ENCODE results near the gene CENPK. TPM values are rescaled to one million over a fixed set of nuclear protein-coding genes. Genes with fewer than 3 reads are reported as not detected.

Gene CENPK
- total and polyA plus RNA-seq, 2 of the 8 experiments (the other 6 are each of a cell fraction or from before 2014, with no cell fraction given), result 13.3 to 50.9 TPM

GRCh38 chr5:65544473-65544872 is 18.5 kb downstream of the CENPK start:
- ChIA-PET CTCF (ENCODE audit: partially characterized antibody) (no interaction called here), POLR2A (ENCODE audit: partially characterized antibody) (interaction anchor here (1.7 kb wide), 1 partner anchor 9 kb away, joined by 4 read pairs; no protein-coding TSS in a partner anchor)
- FAIRE-seq (no peak), DNase-seq (ENCODE audit: low read depth in 1 of 2, low spot score in 2 of 2) (no peak)
- Histone ChIP-seq H4K91ac (replicated peaks; ENCODE audit: insufficient read length, low read length) (no peak overlapping the region), H3K9me3 (ENCODE audit: insufficient read depth in 2 of 2, low read depth in 1 of 2, low read length in 1 of 2) (no peaks in the 10 kb centered on the region), H2BK20ac (ENCODE audit: low read length) (no peak overlapping the region), H3K36me3 (ENCODE audit: control insufficient read depth in 2 of 4, insufficient read depth in 4 of 4, low read length in 3 of 4) (peaks cover 7 to 41% (median 17%) of the 10 kb centered on the region in 4 experiments; a peak in 7 of 8 replicates), H3K4me2 (ENCODE audit: insufficient read depth in 1 of 2, low read depth in 2 of 2, low read length in 2 of 2) (no peak overlapping the region), H4K8ac (ENCODE audit: extremely low read depth, insufficient read depth, low read length) (no peak overlapping the region), H3K56ac (replicated peaks; ENCODE audit: insufficient read length, low read depth, low read length) (no peak overlapping the region), H3K27ac (ENCODE audit: low read depth, low read length) (no peak overlapping the region), H3K4me3 (ENCODE audit: extremely low read depth in 1 of 4, insufficient read depth in 2 of 4, low read depth in 3 of 4, low read length in 4 of 4) (no peak overlapping the region), H2BK15ac (ENCODE audit: low read length) (no peak overlapping the region), H4K5ac (ENCODE audit: insufficient read length, low read depth, low read length) (no peak overlapping the region), H3K9ac (replicated peaks in 1 of 4; ENCODE audit: extremely low read depth in 1 of 4, low read depth in 3 of 4, low read length in 3 of 4) (no peak overlapping the region), H3K23me2 (ENCODE audit: low read depth, low read length) (no peaks in the 10 kb centered on the region), H2AK5ac (ENCODE audit: low read depth, low read length) (no peak overlapping the region), H2BK12ac (ENCODE audit: low read depth, low read length) (no peak overlapping the region), H3K27me3 (replicated peaks in 1 of 4; ENCODE audit: control insufficient read depth in 3 of 4, extremely low read depth in 1 of 4, insufficient read depth in 3 of 4, low read length in 3 of 4) (no peaks in the 10 kb centered on the region), H3K23ac (ENCODE audit: insufficient read length) (no peak overlapping the region), H2BK120ac (replicated peaks; ENCODE audit: low read depth, low read length) (no peak overlapping the region), H2BK5ac (ENCODE audit: low read depth, low read length) (no peak overlapping the region), H3K79me1 (ENCODE audit: low read depth, low read length) (no peaks in the 10 kb centered on the region), H3K14ac (ENCODE audit: insufficient read length) (no peak overlapping the region), H3K79me2 (ENCODE audit: control insufficient read depth in 1 of 2, insufficient read depth in 2 of 2, low read length in 2 of 2) (no peaks in the 10 kb centered on the region), H3K4ac (replicated peaks; ENCODE audit: insufficient read length, low read depth, low read length) (no peak overlapping the region), H3K18ac (ENCODE audit: extremely low read depth, low read length) (no peak overlapping the region), H2AFZ (ENCODE audit: low read length) (no peak overlapping the region), H4K20me1 (replicated peaks in 1 of 2; ENCODE audit: control insufficient read depth in 1 of 2, insufficient read depth in 2 of 2, low read length in 2 of 2) (no peaks in the 10 kb centered on the region), H3K4me1 (replicated peaks in 1 of 4; ENCODE audit: control insufficient read depth in 3 of 4, insufficient read depth in 4 of 4, low read length in 3 of 4) (no peaks in the 10 kb centered on the region)
- 95% methylated on average over 4 of the region's 4 CpGs; no CpG with 5 or more reads in 1 of the 2 experiments for WGBS, 2 experiments (ENCODE audit: extremely low coverage in 1 of 2, insufficient coverage in 1 of 2, insufficient read length in 1 of 2, insufficient replicate concordance in 2 of 2, low coverage in 1 of 2, low lambda C conversion rate in 2 of 2, missing lambda C conversion rate in 1 of 2)
- TF ChIP-seq HDAC6 (IDR thresholded peaks at IDR 0.05; ENCODE audit: low read depth, low read length) (no peak), RXRA (IDR thresholded peaks at IDR 0.05; ENCODE audit: insufficient read depth, low read depth, low read length) (no peak), CHD1 (IDR thresholded peaks at IDR 0.05; ENCODE audit: low read depth, low read length) (no peak), FOSL1 (IDR thresholded peaks at IDR 0.05; ENCODE audit: insufficient read depth, low read depth, low read length) (no peak), CBX5 (IDR thresholded peaks at IDR 0.05; ENCODE audit: low read depth, low read length) (no peak), ASH2L (IDR thresholded peaks at IDR 0.05; ENCODE audit: low read length) (no peak), CHD2 (IDR thresholded peaks at IDR 0.05; ENCODE audit: low read length) (no peak), ATF2 (IDR thresholded peaks at IDR 0.05; ENCODE audit: low read length) (no peak), SP4 (IDR thresholded peaks at IDR 0.05; ENCODE audit: low read length) (no peak), TAF1 (IDR thresholded peaks at IDR 0.05; ENCODE audit: low read depth, low read length) (no peak), RAD21 (IDR thresholded peaks at IDR 0.05 in 1 of 2, conservative IDR thresholded peaks at IDR 0.05 in 1 of 2; ENCODE audit: low read depth in 2 of 2, low read length in 2 of 2) (no peak), HDAC2 (IDR thresholded peaks at IDR 0.05; ENCODE audit: borderline replicate concordance in 1 of 2, low read depth in 2 of 2, low read length in 2 of 2) (no peak), EP300 (IDR thresholded peaks at IDR 0.05; ENCODE audit: borderline replicate concordance in 1 of 2, low read depth in 2 of 2, low read length in 2 of 2) (no peak)

Data from H1 (cell line).